Left kidney (tissue), 2 donors: Measurements from ENCODE around the gene DHX15. TPM values are rescaled to one million over a fixed set of nuclear protein-coding genes. Genes with fewer than 3 reads are reported as not detected.

ENCODE experiments used
- DNase-seq: peaks from one replicate; pipeline ENCODE4 v3.0.0-alpha.2; 2013
- polyA plus RNA-seq: library from polyadenylated mRNA; unstranded; fragments of 120-200 nt; gene quantifications from one replicate; pipeline ENCODE4 v1.2.1, GENCODE V29; 2013; ENCODE audit not compliant: insufficient read length

The DHX15 gene
- polyA plus RNA-seq, 1 donor: 290 TPM

GRCh38 chr4:24589448-24589847 is 5.1 kb upstream of the DHX15 start:
- no peak for DNase-seq

- no peak for DNase-seq
Measured at GRCh38 chr4:24588216-24588954, 4.0 kb upstream of the DHX15 start.

GRCh38 chr4:24583451-24584210 is 723 bp downstream of the DHX15 start:
- peak; percentile 71 for DNase-seq

GRCh38 chr4:24582235-24582832 is 2.0 kb downstream of the DHX15 start:
- DNase-seq: no peak

- DNase-seq: no peak
Measured at GRCh38 chr4:24578364-24578763, 6.0 kb downstream of the DHX15 start.

GRCh38 chr4:24576276-24576675 is 8.1 kb downstream of the DHX15 start:
- no peak for DNase-seq

- DNase-seq: no peak
Measured at GRCh38 chr4:24574236-24574635, 10.1 kb downstream of the DHX15 start.

- DNase-seq: no peak
Measured at GRCh38 chr4:24573582-24573981, 10.8 kb downstream of the DHX15 start.

- DNase-seq: no peak
Measured at GRCh38 chr4:24570574-24571236, 13.6 kb downstream of the DHX15 start.

- DNase-seq: no peak
Measured at GRCh38 chr4:24570172-24570571, 14.2 kb downstream of the DHX15 start.

- no peak for DNase-seq
Measured at GRCh38 chr4:24569662-24570061, 14.7 kb downstream of the DHX15 start.

GRCh38 chr4:24568425-24568824 is 15.9 kb downstream of the DHX15 start:
- no peak for DNase-seq

GRCh38 chr4:24565054-24565453 is 19.3 kb downstream of the DHX15 start:
- DNase-seq: no peak

GRCh38 chr4:24564488-24564887 is 19.9 kb downstream of the DHX15 start:
- no peak for DNase-seq

GRCh38 chr4:24561438-24562139 is 22.8 kb downstream of the DHX15 start:
- DNase-seq: no peak

- no peak for DNase-seq
Measured at GRCh38 chr4:24560868-24561368, 23.4 kb downstream of the DHX15 start.

- DNase-seq: no peak
Measured at GRCh38 chr4:24559889-24560288, 24.5 kb downstream of the DHX15 start.

- DNase-seq: no peak
Measured at GRCh38 chr4:24559032-24559821, 25.1 kb downstream of the DHX15 start.

GRCh38 chr4:24557026-24558025 is 27.0 kb downstream of the DHX15 start:
- no peak for DNase-seq
